NCI-H2196 treated with DMSO at 0.1 percent for 48 hours (cell line): ENCODE measurements around the gene LRIG3.
"Not testable (repeated sequence)": the region's sequence is repeated elsewhere in the genome, so short reads cannot be mapped to it uniquely, and the experiment has no call there.

Source experiments
- DNase-seq: peaks from one replicate; lab custom pipeline; 2025; ENCODE audit not compliant: unreplicated experiment; lab: John Stamatoyannopoulos, UW

The LRIG3 gene

DNA sequence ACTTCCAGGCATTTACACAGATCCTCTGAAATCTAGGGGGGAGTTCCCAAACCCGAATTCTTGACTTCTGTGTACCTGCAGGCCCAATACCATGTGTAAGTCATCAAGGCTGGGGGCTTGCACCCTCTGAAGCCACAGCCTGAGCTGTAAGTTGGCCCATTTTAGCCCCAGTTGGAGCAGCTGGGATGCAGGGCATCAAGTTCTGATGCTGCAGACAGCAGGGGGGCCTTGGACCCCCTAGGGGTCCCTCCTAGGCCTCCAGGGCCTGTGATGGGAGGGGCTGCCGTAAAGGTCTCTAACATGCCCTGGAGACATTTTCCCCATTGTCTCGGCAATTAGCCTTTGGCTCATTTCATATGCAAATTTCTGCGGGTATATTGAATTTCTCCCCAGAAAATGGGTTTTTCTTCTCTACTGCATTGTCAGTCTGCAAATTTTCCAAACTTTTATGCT, 59.5 kb downstream of the LRIG3 start:
- DNase-seq = no peak

- no peak for DNase-seq
These were observed 60.1 kb downstream of the LRIG3 start for GRCh38 chr12:58860056-58860787.

DNA sequence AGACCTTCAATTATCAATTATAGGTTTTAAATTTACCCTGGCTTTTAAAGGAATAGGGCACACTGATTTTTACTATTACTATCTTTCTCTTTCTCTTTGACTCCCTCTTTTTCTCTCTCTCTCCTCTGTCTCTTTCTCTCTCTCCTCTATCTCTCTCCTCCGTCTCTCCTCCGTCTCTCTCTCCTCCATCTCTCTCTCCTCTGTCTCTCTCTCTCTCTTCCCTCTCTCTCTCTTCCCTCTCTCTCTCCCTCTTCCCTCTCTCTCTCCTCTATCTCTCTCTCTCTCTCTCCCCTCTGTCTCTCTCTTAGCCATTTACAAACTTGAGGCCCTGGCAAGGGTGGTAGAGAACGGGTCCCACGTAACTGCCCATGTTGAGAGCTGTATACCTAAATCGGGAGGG, 62.3 kb downstream of the LRIG3 start:
- DNase-seq = no peak

- not testable (repeated sequence) for DNase-seq
These were observed 63.1 kb downstream of the LRIG3 start for GRCh38 chr12:58857206-58857605.

GRCh38 chr12:58855630-58856029, 64.7 kb downstream of the LRIG3 start:
- not testable (repeated sequence) for DNase-seq

GRCh38 chr12:58850826-58851225, 69.5 kb downstream of the LRIG3 start:
- DNase-seq = no peak

- no peak for DNase-seq
These were observed 72.3 kb downstream of the LRIG3 start for GRCh38 chr12:58847901-58848600.

GRCh38 chr12:58844161-58844560, 76.1 kb downstream of the LRIG3 start:
- DNase-seq = no peak

GRCh38 chr12:58841058-58841798, 79.1 kb downstream of the LRIG3 start:
- no peak for DNase-seq

GRCh38 chr12:58833853-58834252, 86.5 kb downstream of the LRIG3 start:
- peak; percentile 42 for DNase-seq

- no peak for DNase-seq
These were observed 87.4 kb downstream of the LRIG3 start for GRCh38 chr12:58832920-58833319.
